Type B pancreatic cell (in vitro differentiated cells): ENCODE results near the gene RABL6. TPM values are rescaled to one million over a fixed set of nuclear protein-coding genes. Genes with fewer than 3 reads are reported as not detected.

ENCODE experiments used
- DNase-seq: peaks from one replicate; pipeline ENCODE4 v3.0.0; 2021; ENCODE audit warnings: mixed read lengths; ENCODE audit not compliant: unreplicated experiment; ENCODE audit errors: extremely low spot score
- H3K27ac Mint-ChIP-seq: 2 replicates; pipeline ENCODE4 v1.8.0; 2021; ENCODE audit warnings: mild to moderate bottlenecking, mixed read lengths
- H3K27me3 Mint-ChIP-seq: 2 replicates; pipeline ENCODE4 v1.8.0; 2021; ENCODE audit warnings: mixed read lengths
- H3K36me3 Mint-ChIP-seq: 2 replicates; pipeline ENCODE4 v1.8.0; 2021; ENCODE audit warnings: mixed read lengths
- H3K4me1 Mint-ChIP-seq: one replicate; pipeline ENCODE4 v1.8.0; 2021; ENCODE audit warnings: mixed read lengths; ENCODE audit not compliant: unreplicated experiment
- H3K4me3 Mint-ChIP-seq: 2 replicates; pipeline ENCODE4 v1.8.0; 2021; ENCODE audit warnings: mild to moderate bottlenecking, mixed read lengths
- H3K9me3 Mint-ChIP-seq: 2 replicates; pipeline ENCODE4 v1.8.0; 2021; ENCODE audit warnings: mixed read lengths
- total RNA-seq: library from RNA; stranded (reverse); gene quantifications from 2 replicates; pipeline ENCODE4 v1.2.1, GENCODE V29; 2021; ENCODE audit warnings: low replicate concordance
- TF ChIP-seq, protein P1 (sequence below): fragments of 200-600 bp; sonication (generic); conservative IDR thresholded peaks from 2 replicates; pipeline ENCODE4 v1.5.0; 2021; ENCODE audit warnings: antibody characterized with exemption, mild to moderate bottlenecking

RABL6 gene
- total RNA-seq, 1 donor from 2014 or later = 112 TPM

DNA sequence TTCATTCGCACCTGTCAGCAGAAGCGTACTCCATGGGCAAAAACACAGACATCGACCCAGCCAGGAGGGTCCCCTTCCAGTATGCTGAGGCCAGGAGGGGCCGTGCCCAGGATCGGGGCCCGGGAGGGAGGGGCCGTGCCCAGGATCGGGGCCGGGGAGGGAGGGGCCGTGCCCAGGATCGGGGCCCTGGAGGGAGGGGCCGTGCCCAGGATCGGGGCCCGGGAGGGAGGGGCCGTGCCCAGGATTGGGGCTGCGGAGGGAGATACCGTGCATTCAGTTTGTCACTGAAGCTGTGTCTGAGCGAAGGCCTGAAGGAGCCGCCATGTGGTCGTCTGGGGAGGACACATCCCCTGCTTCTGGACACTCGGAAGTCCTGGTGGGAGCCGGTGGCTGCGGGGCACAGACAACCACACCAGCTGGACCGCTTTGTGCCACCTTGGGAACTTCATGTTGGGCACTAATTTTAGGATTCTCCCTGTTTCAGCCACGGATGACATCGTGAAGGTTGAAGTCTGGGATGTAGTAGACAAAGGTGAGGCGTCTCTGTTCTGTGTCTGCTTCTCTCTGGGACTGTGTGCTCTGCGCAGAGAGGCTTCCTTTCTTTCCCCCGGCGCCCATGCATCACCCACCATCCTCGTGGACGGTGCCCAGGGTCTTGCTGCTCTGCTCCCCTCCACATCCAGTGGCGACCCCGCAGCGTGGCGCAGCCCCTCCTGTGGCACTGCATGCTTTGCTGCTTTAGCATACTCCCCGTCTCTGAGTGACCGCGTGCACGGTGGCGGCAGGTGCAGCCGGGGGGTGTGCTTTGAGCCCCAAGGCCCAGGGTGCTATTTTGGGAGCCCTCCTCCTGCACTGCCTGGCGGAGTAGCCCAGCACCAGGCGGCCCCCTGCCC is 17.8 kb downstream of the RABL6 start:
- Mint-ChIP-seq H3K27me3 (no peaks in the 10 kb centered on the region), H3K4me1 (peaks cover 6% of the 10 kb centered on the region), H3K4me3 (no peak overlapping the region), H3K9me3 (no peaks in the 10 kb centered on the region), H3K27ac (no peak overlapping the region), H3K36me3 (peaks cover 6% of the 10 kb centered on the region)
- TF ChIP-seq, protein P1, sequence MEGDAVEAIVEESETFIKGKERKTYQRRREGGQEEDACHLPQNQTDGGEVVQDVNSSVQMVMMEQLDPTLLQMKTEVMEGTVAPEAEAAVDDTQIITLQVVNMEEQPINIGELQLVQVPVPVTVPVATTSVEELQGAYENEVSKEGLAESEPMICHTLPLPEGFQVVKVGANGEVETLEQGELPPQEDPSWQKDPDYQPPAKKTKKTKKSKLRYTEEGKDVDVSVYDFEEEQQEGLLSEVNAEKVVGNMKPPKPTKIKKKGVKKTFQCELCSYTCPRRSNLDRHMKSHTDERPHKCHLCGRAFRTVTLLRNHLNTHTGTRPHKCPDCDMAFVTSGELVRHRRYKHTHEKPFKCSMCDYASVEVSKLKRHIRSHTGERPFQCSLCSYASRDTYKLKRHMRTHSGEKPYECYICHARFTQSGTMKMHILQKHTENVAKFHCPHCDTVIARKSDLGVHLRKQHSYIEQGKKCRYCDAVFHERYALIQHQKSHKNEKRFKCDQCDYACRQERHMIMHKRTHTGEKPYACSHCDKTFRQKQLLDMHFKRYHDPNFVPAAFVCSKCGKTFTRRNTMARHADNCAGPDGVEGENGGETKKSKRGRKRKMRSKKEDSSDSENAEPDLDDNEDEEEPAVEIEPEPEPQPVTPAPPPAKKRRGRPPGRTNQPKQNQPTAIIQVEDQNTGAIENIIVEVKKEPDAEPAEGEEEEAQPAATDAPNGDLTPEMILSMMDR = no peak
- no peak for DNase-seq

DNA sequence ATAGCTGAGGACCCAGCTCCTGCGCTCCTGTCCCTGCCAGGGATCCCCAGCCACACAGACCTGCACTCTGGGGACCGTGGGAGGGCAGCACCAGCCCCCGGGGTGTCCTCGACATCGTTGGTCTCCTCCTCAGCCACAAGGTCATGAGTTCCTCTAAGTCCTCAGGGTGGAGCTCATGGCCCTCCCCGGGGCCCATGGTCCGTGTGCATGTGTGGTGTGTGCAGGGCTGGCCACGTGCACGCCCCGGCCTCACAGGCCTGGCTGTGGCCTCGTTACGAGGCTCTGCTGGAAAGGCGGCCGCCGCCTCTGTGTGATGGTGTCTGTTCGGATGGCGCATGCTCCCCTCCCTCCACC is 18.4 kb downstream of the RABL6 start:
- no peak for DNase-seq
- Mint-ChIP-seq H3K36me3 (no peaks in the 10 kb centered on the region), H3K9me3 (no peaks in the 10 kb centered on the region), H3K27me3 (no peaks in the 10 kb centered on the region), H3K4me3 (no peak overlapping the region), H3K27ac (no peak overlapping the region), H3K4me1 (peaks cover under 1% of the 10 kb centered on the region)
- TF ChIP-seq, protein P1 = no peak

DNA sequence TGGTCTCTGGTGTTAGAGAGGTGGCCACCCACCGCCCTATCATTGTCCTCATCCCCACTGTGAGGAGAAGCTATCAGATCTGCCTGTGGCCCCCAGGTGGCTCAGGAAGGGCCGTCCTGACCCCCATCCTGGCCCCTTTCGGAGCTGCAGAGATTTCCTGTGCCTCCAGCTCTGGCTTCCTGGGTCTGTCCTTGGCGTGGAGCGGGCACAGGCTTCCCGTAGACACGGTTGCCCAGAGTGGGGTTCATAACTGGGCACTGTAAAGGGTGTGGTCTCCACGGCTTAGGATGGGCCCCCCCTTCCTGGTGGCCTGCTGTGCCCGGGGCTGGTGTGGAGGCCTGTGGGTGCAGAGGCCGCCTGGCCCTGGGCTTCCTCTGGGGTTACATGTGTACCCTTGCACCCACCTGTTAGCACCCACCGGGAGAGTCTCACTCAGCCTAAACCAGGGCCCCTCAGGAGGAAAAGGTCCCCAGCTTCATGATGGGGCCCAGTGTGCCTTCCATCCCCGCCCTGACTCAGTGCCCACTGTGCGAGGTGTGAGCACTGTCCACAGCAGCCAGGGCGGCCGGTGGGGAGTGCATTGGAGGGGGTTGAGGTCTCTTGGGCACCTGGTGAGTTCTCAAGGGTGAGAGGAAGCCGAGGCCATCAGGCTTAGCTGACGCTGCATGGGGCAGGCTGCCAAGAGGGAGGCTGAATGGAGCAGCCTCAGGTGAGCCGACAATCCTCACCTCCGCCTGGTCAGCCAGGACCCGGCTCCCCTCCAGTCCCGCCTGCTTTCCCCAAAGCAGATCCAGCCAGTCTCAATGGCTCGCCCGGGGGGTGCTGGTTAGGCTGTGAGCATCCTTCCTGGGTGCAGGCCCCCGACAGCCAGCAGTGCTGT is 19.2 kb downstream of the RABL6 start:
- TF ChIP-seq, protein P1 = no peak
- H3K36me3 Mint-ChIP-seq = no peaks in the 10 kb centered on the region
- no peak overlapping the region for H3K27ac Mint-ChIP-seq
- H3K4me1 Mint-ChIP-seq = no peaks in the 10 kb centered on the region
- H3K9me3 Mint-ChIP-seq = no peaks in the 10 kb centered on the region
- DNase-seq = no peak
- H3K4me3 Mint-ChIP-seq = no peak overlapping the region
- H3K27me3 Mint-ChIP-seq = no peaks in the 10 kb centered on the region

DNA sequence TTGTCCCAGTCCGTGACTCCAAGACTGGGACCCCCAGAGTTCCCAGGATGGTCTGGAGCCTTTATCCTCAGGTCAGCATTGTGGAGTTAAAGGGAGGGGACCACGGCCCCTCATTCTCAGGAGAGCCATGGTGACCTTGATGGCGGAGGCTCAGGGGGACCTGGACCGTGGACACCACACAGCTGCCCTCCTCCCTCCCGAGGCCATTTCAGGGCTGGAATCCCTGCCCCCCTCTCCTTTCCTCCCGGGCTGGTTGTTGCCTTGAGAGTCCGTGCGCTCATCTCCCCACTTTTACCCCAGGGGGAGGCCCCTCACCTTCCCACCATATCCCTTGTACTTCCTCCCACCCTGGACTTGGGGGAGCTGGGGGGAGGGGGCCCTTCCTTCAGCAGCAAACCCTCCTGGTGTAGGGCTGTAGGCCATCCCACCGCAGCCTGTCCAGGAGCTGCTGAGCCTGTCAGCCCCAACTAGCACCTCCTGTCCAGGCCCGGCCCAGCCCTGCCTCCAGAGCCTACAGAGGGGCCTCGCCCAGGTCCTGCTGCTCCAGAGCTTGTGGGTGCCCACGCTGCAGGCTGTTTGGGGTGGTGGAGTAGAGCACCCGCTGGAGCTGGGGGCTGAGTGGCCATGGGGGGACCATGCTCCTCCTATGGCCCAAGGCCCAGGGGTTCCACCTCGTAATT is 20.2 kb downstream of the RABL6 start:
- TF ChIP-seq, protein P1 = no peak
- Mint-ChIP-seq H3K4me1 (no peaks in the 10 kb centered on the region), H3K27me3 (no peaks in the 10 kb centered on the region), H3K9me3 (no peaks in the 10 kb centered on the region), H3K27ac (no peak overlapping the region), H3K36me3 (no peaks in the 10 kb centered on the region), H3K4me3 (no peak overlapping the region)
- DNase-seq = no peak

DNA sequence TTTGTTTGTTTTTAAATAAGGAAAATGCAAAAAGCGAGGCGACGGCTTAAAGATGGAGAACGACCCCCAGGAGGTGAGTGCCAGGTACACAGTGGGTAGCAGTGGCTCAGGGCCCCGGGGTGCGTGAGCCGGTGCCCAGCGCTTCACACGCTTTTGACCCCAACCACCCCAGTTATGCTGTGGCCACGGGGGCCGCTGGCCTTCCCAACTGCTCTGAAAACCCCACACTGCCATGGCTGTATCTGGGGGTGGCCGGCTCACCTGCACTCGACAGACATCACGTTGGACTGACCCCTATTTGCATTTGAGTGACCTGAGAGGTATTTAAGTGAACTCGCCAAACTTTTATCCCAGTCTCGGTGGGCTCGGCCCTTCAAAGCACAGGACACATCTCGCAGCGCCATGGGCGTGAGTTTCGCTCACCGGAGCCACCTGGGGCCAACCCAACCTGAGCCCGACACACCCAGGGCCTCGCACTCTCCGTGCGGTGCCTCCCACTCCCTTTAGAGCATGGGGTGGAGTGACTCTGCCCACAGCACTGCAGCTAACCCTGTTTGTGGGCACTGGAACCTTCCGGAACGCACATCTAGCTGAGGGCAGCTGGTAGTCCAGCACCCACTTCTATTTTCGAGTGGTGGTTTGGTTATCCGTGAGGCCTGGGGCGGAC is 20.9 kb downstream of the RABL6 start:
- H3K36me3 Mint-ChIP-seq = no peaks in the 10 kb centered on the region
- H3K27ac Mint-ChIP-seq = no peak overlapping the region
- H3K4me3 Mint-ChIP-seq = no peak overlapping the region
- H3K4me1 Mint-ChIP-seq = no peaks in the 10 kb centered on the region
- no peaks in the 10 kb centered on the region for H3K27me3 Mint-ChIP-seq
- DNase-seq = no peak
- H3K9me3 Mint-ChIP-seq = no peaks in the 10 kb centered on the region
- TF ChIP-seq, protein P1 = no peak
